ENCODE measurements around the gene DNMT3B.

The DNMT3B gene

GRCh38 chr20:32743237-32744112 is 18.7 kb upstream of the DNMT3B start, which contains the start of gene COMMD7:
TSS of gene COMMD7 (minus strand) at chr20:32743467. CDS start at chr20:32743391, 76 bp downstream.
- 1% methylated on average over 64 of the region's 64 CpGs for WGBS
- H3K27ac ChIP-seq (ENCODE audit: low read depth, low read length): peak within 1 kb of the TSS; percentile 49; the same call in 1 of the 2 replicates

GRCh38 chr20:32749914-32750637 is 12.1 kb upstream of the DNMT3B start:
- peak overlapping the region; percentile 100 for H3K27ac ChIP-seq (ENCODE audit: low read depth, low read length)
- 22% methylated on average over 9 of the region's 11 CpGs for WGBS
- H3K4me3 ChIP-seq (ENCODE audit: low read length): peak overlapping the region; percentile 26
- H3K9me3 ChIP-seq (ENCODE audit: insufficient read depth, low read depth, low read length): no peaks in the 10 kb centered on the region
- no peaks in the 10 kb centered on the region for H3K27me3 ChIP-seq (ENCODE audit: insufficient read depth, low read length)
- H3K4me1 ChIP-seq (ENCODE audit: insufficient read depth, low read length): peaks cover 48% of the 10 kb centered on the region
- H3K9ac ChIP-seq (ENCODE audit: low read depth, low read length): peak overlapping the region; percentile 52
- H3K36me3 ChIP-seq (ENCODE audit: insufficient read depth, low read length): no peaks in the 10 kb centered on the region

More at GRCh38 chr20:32743237-32744112, 18.7 kb upstream of the DNMT3B start, which contains the start of gene COMMD7:
- H3K36me3 ChIP-seq (ENCODE audit: insufficient read depth, low read length): no peaks in the 10 kb centered on the region
- H3K4me1 ChIP-seq (ENCODE audit: insufficient read depth, low read length): peaks cover 17% of the 10 kb centered on the region
- H3K9me3 ChIP-seq (ENCODE audit: insufficient read depth, low read depth, low read length): no peaks in the 10 kb centered on the region
- H3K4me3 ChIP-seq (ENCODE audit: low read length): peak within 1 kb of the TSS; percentile 74
- peak within 1 kb of the TSS; percentile 72 for H3K9ac ChIP-seq (ENCODE audit: low read depth, low read length)
- no peaks in the 10 kb centered on the region; the same call in 1 of the 2 replicates for H3K27me3 ChIP-seq (ENCODE audit: insufficient read depth, low read length)

GRCh38 chr20:32751293-32751692 is 10.9 kb upstream of the DNMT3B start:
- peak overlapping the region; percentile 56 for H3K9ac ChIP-seq (ENCODE audit: low read depth, low read length)
- no peaks in the 10 kb centered on the region for H3K9me3 ChIP-seq (ENCODE audit: insufficient read depth, low read depth, low read length)
- no peaks in the 10 kb centered on the region for H3K27me3 ChIP-seq (ENCODE audit: insufficient read depth, low read length)
- no peaks in the 10 kb centered on the region for H3K36me3 ChIP-seq (ENCODE audit: insufficient read depth, low read length)
- H3K27ac ChIP-seq (ENCODE audit: low read depth, low read length): peak overlapping the region; percentile 100
- H3K4me3 ChIP-seq (ENCODE audit: low read length): peak overlapping the region; percentile 30; the same call in 1 of the 2 replicates
- H3K4me1 ChIP-seq (ENCODE audit: insufficient read depth, low read length): peaks cover 53% of the 10 kb centered on the region

- H3K9ac ChIP-seq (ENCODE audit: low read depth, low read length): peak overlapping the region; percentile 56
- H3K27me3 ChIP-seq (ENCODE audit: insufficient read depth, low read length): no peaks in the 10 kb centered on the region
- no peaks in the 10 kb centered on the region for H3K36me3 ChIP-seq (ENCODE audit: insufficient read depth, low read length)
- H3K9me3 ChIP-seq (ENCODE audit: insufficient read depth, low read depth, low read length): no peaks in the 10 kb centered on the region
- 28% methylated on average over 6 of the region's 6 CpGs for WGBS
- peak overlapping the region; percentile 30; the same call in 1 of the 2 replicates for H3K4me3 ChIP-seq (ENCODE audit: low read length)
- H3K27ac ChIP-seq (ENCODE audit: low read depth, low read length): peak overlapping the region; percentile 100
- peaks cover 56% of the 10 kb centered on the region for H3K4me1 ChIP-seq (ENCODE audit: insufficient read depth, low read length)
Measured at GRCh38 chr20:32751702-32752457, 10.3 kb upstream of the DNMT3B start.

- Histone ChIP-seq H3K4me1 (ENCODE audit: insufficient read depth, low read length) (peaks cover 56% of the 10 kb centered on the region), H3K4me3 (ENCODE audit: low read length) (0 out of 2 replicates have a peak overlapping the region, but pooled peaks have one; percentile 1), H3K27ac (ENCODE audit: low read depth, low read length) (peak overlapping the region; percentile 100), H3K9me3 (ENCODE audit: insufficient read depth, low read depth, low read length) (no peaks in the 10 kb centered on the region), H3K9ac (ENCODE audit: low read depth, low read length) (peak overlapping the region; percentile 23; the same call in 1 of the 2 replicates), H3K27me3 (ENCODE audit: insufficient read depth, low read length) (no peaks in the 10 kb centered on the region), H3K36me3 (ENCODE audit: insufficient read depth, low read length) (no peaks in the 10 kb centered on the region)
- 57% methylated on average over 9 of the region's 10 CpGs for WGBS
Measured at GRCh38 chr20:32752458-32753250, 9.5 kb upstream of the DNMT3B start.

- Histone ChIP-seq H3K27me3 (ENCODE audit: insufficient read depth, low read length) (no peaks in the 10 kb centered on the region), H3K4me3 (ENCODE audit: low read length) (no peak overlapping the region), H3K4me1 (ENCODE audit: insufficient read depth, low read length) (peaks cover 56% of the 10 kb centered on the region), H3K36me3 (ENCODE audit: insufficient read depth, low read length) (no peaks in the 10 kb centered on the region), H3K9ac (ENCODE audit: low read depth, low read length) (no peak overlapping the region), H3K9me3 (ENCODE audit: insufficient read depth, low read depth, low read length) (no peaks in the 10 kb centered on the region), H3K27ac (ENCODE audit: low read depth, low read length) (no peak overlapping the region)
- WGBS: 87% methylated on average over 4 of the region's 4 CpGs
Measured at GRCh38 chr20:32753731-32754130, 8.5 kb upstream of the DNMT3B start.

GRCh38 chr20:32756156-32756555 is 6.0 kb upstream of the DNMT3B start:
- WGBS: 31% methylated on average over 3 of the region's 5 CpGs
- Histone ChIP-seq H3K4me3 (ENCODE audit: low read length) (no peak overlapping the region), H3K27ac (ENCODE audit: low read depth, low read length) (peak overlapping the region; percentile 75; the same call in 1 of the 2 replicates), H3K27me3 (ENCODE audit: insufficient read depth, low read length) (no peaks in the 10 kb centered on the region), H3K4me1 (ENCODE audit: insufficient read depth, low read length) (peaks cover 43% of the 10 kb centered on the region), H3K9ac (ENCODE audit: low read depth, low read length) (no peak overlapping the region; the same call in 1 of the 2 replicates), H3K9me3 (ENCODE audit: insufficient read depth, low read depth, low read length) (no peaks in the 10 kb centered on the region), H3K36me3 (ENCODE audit: insufficient read depth, low read length) (no peaks in the 10 kb centered on the region)

GRCh38 chr20:32761417-32761830 is 761 bp upstream of the DNMT3B start:
- Histone ChIP-seq H3K36me3 (ENCODE audit: insufficient read depth, low read length) (peaks cover 25% of the 10 kb centered on the region), H3K27ac (ENCODE audit: low read depth, low read length) (peak overlapping the region; percentile 93), H3K9me3 (ENCODE audit: insufficient read depth, low read depth, low read length) (no peaks in the 10 kb centered on the region), H3K4me1 (ENCODE audit: insufficient read depth, low read length) (peaks cover 25% of the 10 kb centered on the region), H3K9ac (ENCODE audit: low read depth, low read length) (peak overlapping the region; percentile 82), H3K27me3 (ENCODE audit: insufficient read depth, low read length) (no peaks in the 10 kb centered on the region), H3K4me3 (ENCODE audit: low read length) (peak overlapping the region; percentile 70)
- 48% methylated on average over 5 of the region's 6 CpGs for WGBS

DNA sequence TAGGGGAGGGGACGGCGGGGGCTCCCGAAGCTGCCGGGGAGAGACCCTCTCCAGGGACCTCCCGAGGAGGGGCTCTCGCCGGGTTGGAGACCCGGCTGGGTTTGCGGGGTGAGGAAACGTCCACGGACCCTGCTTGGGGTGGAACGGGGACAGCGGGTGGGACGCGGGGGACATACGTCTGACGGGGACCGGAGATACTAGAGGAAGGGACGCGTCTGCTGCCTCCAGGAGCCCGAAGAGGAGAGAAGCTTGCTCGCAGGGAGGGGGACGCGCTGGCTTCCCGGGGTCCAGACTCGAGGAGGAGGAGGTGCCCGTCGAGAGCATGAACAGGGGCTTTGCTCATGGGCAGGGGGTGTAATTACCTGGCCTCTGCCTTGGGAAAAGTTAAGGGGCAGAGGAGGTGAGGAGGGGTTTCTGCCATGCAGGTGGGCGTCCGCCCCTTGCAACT is 593 bp downstream of the DNMT3B start:
- Histone ChIP-seq H3K27me3 (ENCODE audit: insufficient read depth, low read length) (no peaks in the 10 kb centered on the region), H3K27ac (ENCODE audit: low read depth, low read length) (peak overlapping the region; percentile 74), H3K9me3 (ENCODE audit: insufficient read depth, low read depth, low read length) (no peaks in the 10 kb centered on the region), H3K9ac (ENCODE audit: low read depth, low read length) (peak overlapping the region; percentile 85), H3K4me1 (ENCODE audit: insufficient read depth, low read length) (peaks cover 32% of the 10 kb centered on the region), H3K4me3 (ENCODE audit: low read length) (peak overlapping the region; percentile 93), H3K36me3 (ENCODE audit: insufficient read depth, low read length) (peaks cover 39% of the 10 kb centered on the region)
- under 1% methylated on average over 29 of the region's 30 CpGs for whole genome bisulfite sequencing

All from HUES64 (cell line).